ENCODE results near the gene ZNF580.

DNA sequence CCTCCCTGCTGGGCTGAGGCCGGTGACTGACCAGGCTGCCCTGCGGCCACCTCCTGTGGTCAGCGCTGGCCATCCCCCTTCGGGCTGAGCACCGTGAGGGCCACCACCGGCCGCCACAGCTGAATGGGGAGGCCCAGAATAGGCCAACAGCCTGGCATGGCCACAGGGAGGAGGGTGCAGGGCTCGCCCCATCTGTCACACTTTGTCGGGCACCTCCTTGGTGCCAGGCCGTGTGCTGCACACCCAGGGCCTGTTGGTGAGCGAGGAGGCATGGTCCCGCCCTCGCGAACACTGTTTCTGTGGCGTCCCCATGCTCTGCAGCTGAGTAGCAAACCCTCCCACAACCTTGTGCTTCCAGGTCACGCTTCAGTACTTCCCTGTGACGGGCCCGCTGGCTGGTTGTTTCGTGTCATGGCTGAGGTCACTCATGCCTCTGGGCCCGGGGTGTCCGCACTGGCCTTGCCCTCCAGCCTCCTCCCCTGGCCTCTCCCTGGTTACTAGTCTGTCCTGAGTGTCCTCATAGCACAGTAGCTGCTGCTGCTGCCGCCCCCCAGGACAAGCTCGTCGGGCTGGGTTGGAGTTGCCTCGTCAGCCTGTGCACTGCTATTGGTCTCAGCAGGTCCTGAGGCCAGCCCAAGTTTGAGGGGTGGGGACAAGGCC, 49.4 kb downstream of the ZNF580 start:
- TF ChIP-seq, protein P1, sequence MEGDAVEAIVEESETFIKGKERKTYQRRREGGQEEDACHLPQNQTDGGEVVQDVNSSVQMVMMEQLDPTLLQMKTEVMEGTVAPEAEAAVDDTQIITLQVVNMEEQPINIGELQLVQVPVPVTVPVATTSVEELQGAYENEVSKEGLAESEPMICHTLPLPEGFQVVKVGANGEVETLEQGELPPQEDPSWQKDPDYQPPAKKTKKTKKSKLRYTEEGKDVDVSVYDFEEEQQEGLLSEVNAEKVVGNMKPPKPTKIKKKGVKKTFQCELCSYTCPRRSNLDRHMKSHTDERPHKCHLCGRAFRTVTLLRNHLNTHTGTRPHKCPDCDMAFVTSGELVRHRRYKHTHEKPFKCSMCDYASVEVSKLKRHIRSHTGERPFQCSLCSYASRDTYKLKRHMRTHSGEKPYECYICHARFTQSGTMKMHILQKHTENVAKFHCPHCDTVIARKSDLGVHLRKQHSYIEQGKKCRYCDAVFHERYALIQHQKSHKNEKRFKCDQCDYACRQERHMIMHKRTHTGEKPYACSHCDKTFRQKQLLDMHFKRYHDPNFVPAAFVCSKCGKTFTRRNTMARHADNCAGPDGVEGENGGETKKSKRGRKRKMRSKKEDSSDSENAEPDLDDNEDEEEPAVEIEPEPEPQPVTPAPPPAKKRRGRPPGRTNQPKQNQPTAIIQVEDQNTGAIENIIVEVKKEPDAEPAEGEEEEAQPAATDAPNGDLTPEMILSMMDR (IDR thresholded peaks at IDR 0.05; ENCODE audit: low read length): no peak
- no peak for TF ChIP-seq EZH2 (IDR thresholded peaks at IDR 0.05; ENCODE audit: borderline replicate concordance, low read length)
